Skeletal muscle cell (primary cell): Measurements from ENCODE around the gene NMBR.
"Not testable (repeated sequence)": the region's sequence is repeated elsewhere in the genome, so short reads cannot be mapped to it uniquely, and the experiment has no call there.

Experiments used
- DNase-seq: peaks from one replicate; pipeline ENCODE4 v3.0.0-alpha.2; 2010; ENCODE audit warnings: low read depth
- H3K4me3 ChIP-seq: 2 replicates; pipeline ENCODE4 v1.5.1; 2011; ENCODE audit warnings: low read depth, mild to moderate bottlenecking, control low read depth, low read length, moderate library complexity

Gene NMBR

DNA sequence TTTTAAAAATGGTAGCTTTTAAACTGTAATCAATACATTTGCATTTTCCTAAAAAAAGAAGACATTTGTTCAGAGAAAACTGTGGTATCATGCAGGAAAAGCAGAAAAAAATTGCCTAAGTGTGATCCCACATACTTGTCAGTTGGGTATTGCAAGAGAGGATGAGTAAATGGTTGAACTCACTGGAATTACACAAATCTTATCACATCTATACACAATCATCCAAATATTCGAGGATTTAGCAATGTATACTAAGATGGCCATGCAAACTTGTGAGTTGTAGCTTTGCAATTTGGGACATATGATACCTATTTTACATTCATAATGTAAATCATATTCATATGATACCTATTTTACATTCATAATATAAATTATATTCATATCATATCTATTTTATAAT lies 72.4 kb downstream of the NMBR start:
- no peak overlapping the region for H3K4me3 ChIP-seq
- DNase-seq = no peak

DNA sequence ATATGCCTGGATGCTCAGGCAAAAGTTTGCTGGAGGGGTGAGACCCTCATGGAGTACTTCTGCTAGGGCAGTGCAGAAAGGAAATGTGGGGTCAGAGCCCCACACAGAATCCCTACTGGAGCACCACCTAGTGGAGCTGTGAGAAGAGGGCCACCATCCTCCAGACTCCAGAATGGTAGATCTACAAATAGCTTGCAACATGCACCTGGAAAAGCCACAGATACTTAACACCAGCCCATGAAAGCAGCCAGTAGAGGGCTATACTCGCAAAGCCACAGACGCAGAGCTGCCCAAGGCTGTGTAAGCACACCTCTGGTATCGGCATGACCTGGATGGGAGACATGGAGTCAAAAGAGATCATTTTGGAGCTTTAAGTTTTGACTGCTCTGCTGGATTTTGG lies 74.9 kb downstream of the NMBR start:
- DNase-seq = no peak
- no peak overlapping the region for H3K4me3 ChIP-seq

DNA sequence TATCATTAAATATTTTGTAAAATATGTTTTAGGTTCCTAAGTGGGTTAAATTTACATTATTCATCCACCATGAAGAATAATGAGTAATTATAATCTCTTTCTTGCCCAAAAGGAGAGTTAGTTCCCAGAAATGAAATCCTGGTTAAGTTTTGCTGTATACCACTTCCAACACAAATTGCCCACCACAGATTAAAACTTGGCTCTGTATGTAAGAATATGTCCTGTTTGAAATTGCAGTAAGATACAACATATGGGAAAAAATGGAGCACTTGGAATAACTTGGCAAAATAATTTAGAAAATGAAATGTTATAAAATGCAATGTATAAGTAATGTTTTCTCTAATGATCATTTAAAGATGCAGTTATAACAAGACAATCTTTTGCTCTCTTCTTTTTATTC lies 78.5 kb downstream of the NMBR start:
- no peak overlapping the region for H3K4me3 ChIP-seq
- DNase-seq = no peak

GRCh38 chr6:142062861-142063260 lies 84.1 kb downstream of the NMBR start:
- not testable (repeated sequence) for DNase-seq, H3K4me3 ChIP-seq

GRCh38 chr6:142058551-142059290 lies 88.2 kb downstream of the NMBR start:
- no peak for DNase-seq
- H3K4me3 ChIP-seq = no peak overlapping the region

GRCh38 chr6:142055219-142055618 lies 91.7 kb downstream of the NMBR start:
- no peak for DNase-seq
- no peak overlapping the region for H3K4me3 ChIP-seq

DNA sequence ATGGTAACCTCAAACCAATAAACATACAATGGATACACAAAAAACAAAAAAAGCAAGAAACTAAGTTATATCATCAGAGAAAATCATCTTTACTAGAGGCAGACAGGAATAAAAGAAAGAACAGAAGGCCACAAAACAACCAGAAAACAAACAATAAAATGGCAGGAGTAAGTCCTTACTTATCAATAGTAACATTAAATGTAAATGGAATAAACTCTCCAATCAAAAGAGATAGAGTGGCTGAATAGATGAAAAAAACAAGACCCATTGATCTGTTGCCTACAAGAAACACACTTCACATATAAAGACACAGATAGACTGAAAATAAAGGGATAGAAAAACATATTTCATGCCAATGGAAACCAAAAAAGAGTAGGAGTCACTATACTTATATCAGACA lies 95.5 kb downstream of the NMBR start:
- DNase-seq = no peak
- H3K4me3 ChIP-seq = no peak overlapping the region

DNA sequence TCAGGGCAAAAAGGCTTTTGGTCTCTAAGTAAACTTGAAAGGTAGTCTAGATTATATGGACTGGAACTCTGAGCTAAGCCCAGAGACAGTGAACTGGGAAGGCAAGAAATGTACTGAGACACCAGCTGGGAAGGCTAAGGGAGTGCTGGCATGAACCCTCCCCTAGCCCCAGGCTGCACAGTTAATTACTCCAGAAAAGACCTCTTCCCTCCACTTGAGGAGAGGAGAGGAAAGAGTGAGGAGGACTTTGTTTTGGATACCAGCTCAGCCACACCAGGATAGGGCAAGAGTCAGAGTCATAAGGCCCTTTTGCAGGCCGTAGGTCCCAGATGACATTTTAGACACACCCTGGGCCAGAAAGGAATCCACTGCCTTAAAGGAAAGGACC lies 98.3 kb downstream of the NMBR start:
- H3K4me3 ChIP-seq = no peak overlapping the region
- DNase-seq = no peak

DNA sequence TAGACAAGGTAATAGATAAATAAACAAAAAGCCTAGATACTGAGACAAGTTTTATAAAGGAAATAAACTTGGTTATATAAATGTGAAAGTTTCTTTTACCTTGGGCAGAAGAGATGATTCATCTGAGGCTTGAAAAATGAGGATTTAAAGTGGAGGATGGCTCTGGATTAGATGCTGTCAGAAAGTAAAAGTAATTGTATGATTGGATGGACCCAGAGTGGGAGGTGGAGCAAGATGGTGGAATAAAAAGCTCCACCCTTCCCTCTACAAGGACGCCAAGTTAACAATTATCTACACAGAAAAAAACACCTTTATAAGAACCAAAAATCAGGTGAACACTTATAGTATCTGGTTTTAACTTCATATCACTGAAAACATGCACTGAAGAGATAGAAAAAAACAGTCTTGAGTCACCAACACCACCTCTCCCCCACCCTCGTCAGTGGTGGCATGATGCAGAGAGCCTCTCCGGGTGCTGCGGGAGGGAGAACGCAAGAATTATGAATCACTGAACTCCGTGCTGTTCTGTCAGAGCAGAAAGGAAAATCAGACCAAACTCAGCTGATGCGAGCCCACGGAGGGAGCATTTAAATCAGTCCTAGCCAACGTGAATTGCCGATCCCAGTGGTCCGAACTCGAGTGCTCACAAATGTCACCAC lies 98.9 kb downstream of the NMBR start:
- no peak overlapping the region for H3K4me3 ChIP-seq
- DNase-seq = no peak

GRCh38 chr6:142045380-142046278 lies 101.3 kb downstream of the NMBR start:
- DNase-seq = no peak

DNA sequence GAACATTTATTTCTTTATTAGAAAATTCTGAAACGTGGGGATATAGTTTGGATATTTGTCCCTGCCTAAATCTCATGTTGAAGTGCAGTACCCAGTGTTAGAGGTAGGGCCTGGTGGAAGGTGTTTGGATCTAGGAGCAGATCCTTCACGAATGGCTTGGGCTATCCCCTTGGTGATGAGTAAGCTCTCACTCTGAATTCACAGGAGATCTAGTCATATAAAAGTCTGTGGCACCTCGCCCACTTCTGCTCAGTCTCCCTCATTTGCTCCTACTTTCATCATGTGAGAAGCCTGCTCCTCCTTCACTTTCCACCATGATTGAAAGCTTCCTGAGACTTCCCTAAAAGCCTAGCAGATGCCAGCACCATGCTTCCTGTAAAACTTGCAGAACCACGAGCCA lies 111.0 kb downstream of the NMBR start:
- H3K4me3 ChIP-seq = no peak overlapping the region
- DNase-seq = no peak

More at GRCh38 chr6:142045380-142046278, 101.3 kb downstream of the NMBR start:
- H3K4me3 ChIP-seq = peak overlapping the region; percentile 12

DNA sequence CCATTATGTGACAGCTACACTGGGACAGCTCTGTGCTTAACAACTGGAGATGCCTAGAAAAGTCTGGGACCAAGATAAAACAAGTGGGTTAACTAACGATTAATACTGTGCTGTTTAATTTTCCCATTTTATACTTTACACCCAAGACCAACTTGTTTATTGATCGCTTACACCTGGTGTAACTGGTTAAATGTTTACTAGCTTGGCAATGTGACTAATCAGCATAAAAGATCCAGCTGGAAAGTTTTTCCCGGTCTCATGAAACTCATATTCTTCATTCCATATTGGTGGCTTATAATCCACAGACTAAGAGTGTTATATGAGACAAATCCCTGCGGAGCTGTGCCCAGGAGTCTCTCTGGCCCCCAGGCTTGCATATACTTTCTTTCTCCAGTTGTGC lies 115.9 kb downstream of the NMBR start:
- no peak for DNase-seq
- no peak overlapping the region for H3K4me3 ChIP-seq

DNA sequence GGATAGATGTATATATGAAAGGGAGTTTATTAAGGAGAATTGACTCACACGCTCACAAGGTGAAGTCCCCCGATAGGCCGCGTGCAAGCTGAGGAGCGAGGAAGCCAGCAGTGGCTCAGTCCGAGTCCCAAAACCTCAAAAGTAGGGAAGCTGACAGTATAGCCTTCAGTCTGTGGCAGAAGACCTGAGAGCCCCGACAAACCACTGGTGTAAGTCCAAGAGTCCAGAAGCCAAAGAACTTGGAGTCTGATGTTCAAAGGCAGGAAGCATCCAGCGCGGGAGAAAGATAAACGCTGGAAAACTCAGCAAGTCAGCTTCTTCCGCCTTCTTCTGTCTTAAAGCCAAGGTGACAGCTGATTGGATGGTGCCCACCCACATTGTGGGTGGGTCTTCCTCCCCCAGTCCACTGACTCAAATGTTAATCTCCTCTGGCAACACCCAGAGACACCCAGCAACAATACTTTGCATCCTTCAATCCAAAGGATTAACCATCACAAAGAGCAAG lies 116.8 kb downstream of the NMBR start:
- peak overlapping the region; percentile 27 for H3K4me3 ChIP-seq
- DNase-seq = no peak

DNA sequence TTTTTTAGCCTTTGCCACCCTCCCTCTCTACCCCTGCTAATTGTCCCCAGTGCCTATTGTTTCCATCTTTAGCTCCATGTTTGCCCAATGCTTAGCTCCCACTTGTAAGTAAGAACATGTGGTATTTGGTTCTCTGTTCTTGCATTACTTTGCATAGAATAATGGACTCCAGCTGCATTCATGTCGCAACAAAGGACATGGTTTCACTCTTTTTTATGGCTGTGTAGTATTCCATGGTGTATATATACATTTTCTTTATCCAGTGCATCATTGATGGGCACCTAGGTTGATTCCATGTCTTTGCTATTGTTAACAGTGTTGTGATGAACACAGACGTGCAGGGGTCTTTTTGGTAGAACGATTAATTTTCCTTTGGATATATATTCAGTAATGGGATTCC lies 118.4 kb downstream of the NMBR start:
- no peak overlapping the region for H3K4me3 ChIP-seq
- DNase-seq = no peak

- not testable (repeated sequence) for H3K4me3 ChIP-seq, DNase-seq
Measured at GRCh38 chr6:142027804-142028203, 119.1 kb downstream of the NMBR start.

- H3K4me3 ChIP-seq = no peak overlapping the region
- no peak for DNase-seq
Measured at GRCh38 chr6:142027074-142027473, 119.8 kb downstream of the NMBR start.

DNA sequence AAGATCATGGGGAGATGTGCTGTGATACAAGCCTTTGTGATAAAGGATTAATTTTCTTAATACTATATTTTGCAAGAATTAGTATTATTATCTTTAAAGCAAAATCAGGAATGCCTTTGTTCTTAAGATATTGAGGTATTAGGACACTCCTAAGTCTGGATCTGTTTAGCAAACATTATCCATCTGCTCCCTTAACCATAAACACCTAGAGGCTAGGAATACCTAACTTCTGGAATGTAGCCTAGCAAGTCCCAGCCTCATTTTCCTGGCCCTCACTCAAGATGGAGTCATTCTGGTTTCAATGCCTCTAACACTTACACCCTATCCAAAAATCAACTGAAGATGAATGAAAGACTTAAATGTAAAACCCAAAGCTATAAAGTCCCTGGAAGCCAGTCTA lies 120.5 kb downstream of the NMBR start:
- H3K4me3 ChIP-seq = no peak overlapping the region
- DNase-seq = no peak
